SU-DHL-6 (cell line): ENCODE measurements around the gene DOK4.

Source experiments
- H2AFZ ChIP-seq: fragments of 200-600 bp; sonication (generic); 2 replicates; pipeline ENCODE4 v1.6.1; 2014; ENCODE audit warnings: low read depth, mild to moderate bottlenecking, moderate library complexity, mixed read lengths, antibody characterized with exemption, low read length; ENCODE audit not compliant: severe bottlenecking
- H3F3A ChIP-seq: fragments of 200-600 bp; shearing (Covaris generic); 2 replicates; pipeline ENCODE4 v1.6.0; 2016; ENCODE audit warnings: antibody characterized with exemption, mild to moderate bottlenecking; ENCODE audit not compliant: insufficient read depth
- H3K27ac ChIP-seq: fragments of 200-600 bp; sonication (generic); 2 replicates; pipeline ENCODE4 v1.5.1; 2016; ENCODE audit warnings: low read depth, mild to moderate bottlenecking, low read length, moderate library complexity, mixed read lengths
- H3K27me3 ChIP-seq: fragments of 200-600 bp; sonication (generic), shearing (Covaris generic); 2 replicates; pipeline ENCODE4 v1.6.0; 2014; ENCODE audit warnings: mild to moderate bottlenecking, low read length
- H3K36me3 ChIP-seq: fragments of 200-600 bp; sonication (generic); 2 replicates; pipeline ENCODE4 v1.6.1; 2014; ENCODE audit warnings: mild to moderate bottlenecking, low read length, mixed read lengths
- H3K4me2 ChIP-seq: fragments of 300-600, 200-600 bp; shearing (Covaris generic), sonication (generic); 2 replicates; pipeline ENCODE4 v1.6.0; 2014; ENCODE audit warnings: low read length, low read depth, mild to moderate bottlenecking; ENCODE audit not compliant: poor library complexity, severe bottlenecking
- H3K4me3 ChIP-seq: fragments of 200-600 bp; sonication (generic); 2 replicates; pipeline ENCODE4 v1.5.1; 2014; ENCODE audit warnings: antibody characterized with exemption, low read length, mild to moderate bottlenecking, mixed read lengths; ENCODE audit not compliant: insufficient read depth, poor library complexity, severe bottlenecking
- H3K79me2 ChIP-seq: fragments of 200-600 bp; sonication (generic); 2 replicates; pipeline ENCODE4 v1.6.1; 2014; ENCODE audit warnings: mild to moderate bottlenecking, low read length, moderate library complexity; ENCODE audit not compliant: insufficient read depth
- H3K9ac ChIP-seq: fragments of 200-600 bp; sonication (generic); 2 replicates; pipeline ENCODE4 v1.7.0; 2014; ENCODE audit warnings: mild to moderate bottlenecking, low read length
- H3K9me2 ChIP-seq: fragments of 200-600 bp; sonication (generic); replicated peaks from 2 replicates; pipeline ENCODE4 v1.6.1; 2014; ENCODE audit warnings: low read length; ENCODE audit not compliant: insufficient read depth
- H3K9me3 ChIP-seq: fragments of 200-600 bp; sonication (generic); 2 replicates; pipeline ENCODE4 v1.6.1; 2014; ENCODE audit warnings: low read length, mixed read lengths; ENCODE audit not compliant: insufficient read depth
- H4K20me1 ChIP-seq: fragments of 200-600 bp; sonication (generic); 2 replicates; pipeline ENCODE4 v1.6.1; 2014; ENCODE audit warnings: low read depth, mild to moderate bottlenecking, antibody characterized with exemption, low read length, moderate library complexity, mixed read lengths
- CTCF ChIP-seq: fragments of 200-600 bp; sonication (generic); IDR thresholded peaks from one replicate; pipeline ENCODE4 v1.5.1; 2017; ENCODE audit warnings: antibody characterized with exemption, mild to moderate bottlenecking, low read length, moderate library complexity; ENCODE audit not compliant: insufficient read depth, poor library complexity, severe bottlenecking
- EZH2phosphoT487 ChIP-seq: fragments of 200-600 bp; sonication (generic), shearing (Covaris generic); conservative IDR thresholded peaks from 2 replicates; pipeline ENCODE4 v1.6.1; 2018; ENCODE audit warnings: mild to moderate bottlenecking, antibody characterized with exemption, low read length, moderate library complexity, mixed read lengths

DOK4 gene

GRCh38 chr16:57527610-57528360, 41.5 kb upstream of the DOK4 start:
- Histone ChIP-seq H3K36me3 (no peaks in the 10 kb centered on the region), H3K9ac (no peak overlapping the region), H3K9me2 (no peaks in the 10 kb centered on the region), H3K9me3 (no peaks in the 10 kb centered on the region), H4K20me1 (no peaks in the 10 kb centered on the region), H3K4me2 (no peak overlapping the region), H3K27ac (no peak overlapping the region), H3K27me3 (no peaks in the 10 kb centered on the region), H3F3A (no peaks in the 10 kb centered on the region), H2AFZ (no peak overlapping the region), H3K4me3 (no peak overlapping the region), H3K79me2 (no peaks in the 10 kb centered on the region)
- no peak for TF ChIP-seq EZH2phosphoT487
- TF ChIP-seq CTCF = no peak

GRCh38 chr16:57527027-57527426, 40.7 kb upstream of the DOK4 start:
- no peaks in the 10 kb centered on the region for H3K27me3 ChIP-seq
- H3K79me2 ChIP-seq = no peaks in the 10 kb centered on the region
- H3K9me3 ChIP-seq = no peaks in the 10 kb centered on the region
- no peak overlapping the region for H3K4me3 ChIP-seq
- TF ChIP-seq CTCF = no peak
- H3K36me3 ChIP-seq = no peaks in the 10 kb centered on the region
- no peak overlapping the region for H2AFZ ChIP-seq
- no peak overlapping the region for H3K9ac ChIP-seq
- H3K27ac ChIP-seq = no peak overlapping the region
- no peak overlapping the region for H3K4me2 ChIP-seq
- no peaks in the 10 kb centered on the region for H3F3A ChIP-seq
- no peaks in the 10 kb centered on the region for H3K9me2 ChIP-seq
- no peaks in the 10 kb centered on the region for H4K20me1 ChIP-seq

- Histone ChIP-seq H2AFZ (no peak overlapping the region), H3K36me3 (no peaks in the 10 kb centered on the region), H4K20me1 (no peaks in the 10 kb centered on the region), H3K27ac (no peak overlapping the region), H3K9me3 (no peaks in the 10 kb centered on the region), H3K9ac (no peak overlapping the region), H3K79me2 (no peaks in the 10 kb centered on the region), H3K4me2 (no peak overlapping the region), H3K9me2 (no peaks in the 10 kb centered on the region), H3K27me3 (no peaks in the 10 kb centered on the region), H3K4me3 (no peak overlapping the region), H3F3A (no peaks in the 10 kb centered on the region)
- TF ChIP-seq CTCF (no peak), EZH2phosphoT487 (no peak)
These were observed 40.2 kb upstream of the DOK4 start for GRCh38 chr16:57526498-57526897.
